Measurements from ENCODE around the gene EHD3. TPM values are rescaled to one million over a fixed set of nuclear protein-coding genes. Genes with fewer than 3 reads are reported as not detected.
A peak's percentile ranks its signal among the peaks of the same experiment; 100 is the strongest.

EHD3 gene
- total RNA-seq, 1 donor from 2014 or later = 13.2 TPM

DNA sequence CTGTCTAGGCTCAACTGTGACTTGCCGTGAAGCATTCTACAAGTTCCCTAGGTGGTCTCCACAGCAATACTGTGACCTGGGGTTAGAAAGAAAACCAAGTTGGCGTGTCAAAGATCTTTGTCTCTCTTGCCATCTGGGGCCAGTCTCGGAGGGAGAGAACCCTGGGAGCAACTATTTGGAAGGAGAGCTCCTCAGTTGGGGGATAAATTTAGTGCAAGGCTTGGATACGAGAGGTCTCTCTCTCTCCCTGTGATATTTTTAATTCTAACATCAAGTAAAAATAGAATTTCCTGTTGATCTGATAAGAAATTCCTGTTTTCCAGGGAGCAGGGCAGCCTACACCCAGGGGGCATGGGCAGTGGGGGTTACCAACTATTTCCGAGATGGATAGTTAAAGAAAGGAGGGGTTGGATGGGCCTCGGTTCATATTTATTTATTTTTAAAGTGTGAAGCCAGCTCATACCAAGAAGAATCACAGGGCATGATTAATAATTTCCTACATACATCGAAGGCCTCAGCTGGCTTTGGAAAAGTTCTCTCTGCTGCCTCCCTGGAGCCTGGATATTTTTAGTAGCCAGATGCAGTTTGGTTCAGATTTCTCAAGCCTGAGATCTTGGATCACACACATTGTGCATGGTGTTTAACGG lies 62.8 kb downstream of the EHD3 start:
- H3K4me1 Mint-ChIP-seq = peaks cover 17% of the 10 kb centered on the region
- no peak overlapping the region for H3K4me3 Mint-ChIP-seq
- no peaks in the 10 kb centered on the region for H3K36me3 Mint-ChIP-seq
- no peaks in the 10 kb centered on the region for H3K27me3 Mint-ChIP-seq (ENCODE audit: low read depth)
- no peak overlapping the region for H3K27ac Mint-ChIP-seq
- no peaks in the 10 kb centered on the region for H3K9me3 Mint-ChIP-seq
- no peak for DNase-seq (ENCODE audit: low spot score in 2 of 2, unreplicated experiment in 2 of 2)
- TF ChIP-seq, protein P1, sequence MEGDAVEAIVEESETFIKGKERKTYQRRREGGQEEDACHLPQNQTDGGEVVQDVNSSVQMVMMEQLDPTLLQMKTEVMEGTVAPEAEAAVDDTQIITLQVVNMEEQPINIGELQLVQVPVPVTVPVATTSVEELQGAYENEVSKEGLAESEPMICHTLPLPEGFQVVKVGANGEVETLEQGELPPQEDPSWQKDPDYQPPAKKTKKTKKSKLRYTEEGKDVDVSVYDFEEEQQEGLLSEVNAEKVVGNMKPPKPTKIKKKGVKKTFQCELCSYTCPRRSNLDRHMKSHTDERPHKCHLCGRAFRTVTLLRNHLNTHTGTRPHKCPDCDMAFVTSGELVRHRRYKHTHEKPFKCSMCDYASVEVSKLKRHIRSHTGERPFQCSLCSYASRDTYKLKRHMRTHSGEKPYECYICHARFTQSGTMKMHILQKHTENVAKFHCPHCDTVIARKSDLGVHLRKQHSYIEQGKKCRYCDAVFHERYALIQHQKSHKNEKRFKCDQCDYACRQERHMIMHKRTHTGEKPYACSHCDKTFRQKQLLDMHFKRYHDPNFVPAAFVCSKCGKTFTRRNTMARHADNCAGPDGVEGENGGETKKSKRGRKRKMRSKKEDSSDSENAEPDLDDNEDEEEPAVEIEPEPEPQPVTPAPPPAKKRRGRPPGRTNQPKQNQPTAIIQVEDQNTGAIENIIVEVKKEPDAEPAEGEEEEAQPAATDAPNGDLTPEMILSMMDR (IDR thresholded peaks at IDR 0.05; ENCODE audit: unreplicated experiment) = no peak

DNA sequence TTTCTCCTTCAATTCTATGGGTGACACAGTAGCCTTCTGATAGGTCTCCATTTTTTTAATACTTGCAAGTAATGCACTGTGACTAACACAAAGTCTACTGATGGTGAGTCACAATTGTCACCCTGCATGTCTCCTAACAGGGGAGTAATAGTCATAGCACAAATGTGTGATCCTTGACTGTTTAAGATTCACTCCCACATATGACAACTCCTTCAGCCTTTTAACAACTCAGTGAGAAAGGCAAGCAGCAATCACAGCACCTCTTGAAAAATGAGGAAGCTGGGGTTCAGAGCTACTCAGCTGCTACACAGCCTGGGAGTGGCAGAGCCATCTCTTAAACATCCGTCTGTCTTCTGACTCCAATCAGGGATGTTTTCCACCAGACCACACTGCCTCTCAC lies 63.8 kb downstream of the EHD3 start:
- peaks cover 17% of the 10 kb centered on the region for H3K4me1 Mint-ChIP-seq
- no peak for DNase-seq (ENCODE audit: low spot score in 2 of 2, unreplicated experiment in 2 of 2)
- H3K4me3 Mint-ChIP-seq = no peak overlapping the region
- TF ChIP-seq, protein P1 (IDR thresholded peaks at IDR 0.05; ENCODE audit: unreplicated experiment) = no peak
- H3K27ac Mint-ChIP-seq = no peak overlapping the region
- H3K9me3 Mint-ChIP-seq = no peaks in the 10 kb centered on the region
- no peaks in the 10 kb centered on the region for H3K27me3 Mint-ChIP-seq (ENCODE audit: low read depth)
- no peaks in the 10 kb centered on the region for H3K36me3 Mint-ChIP-seq

DNA sequence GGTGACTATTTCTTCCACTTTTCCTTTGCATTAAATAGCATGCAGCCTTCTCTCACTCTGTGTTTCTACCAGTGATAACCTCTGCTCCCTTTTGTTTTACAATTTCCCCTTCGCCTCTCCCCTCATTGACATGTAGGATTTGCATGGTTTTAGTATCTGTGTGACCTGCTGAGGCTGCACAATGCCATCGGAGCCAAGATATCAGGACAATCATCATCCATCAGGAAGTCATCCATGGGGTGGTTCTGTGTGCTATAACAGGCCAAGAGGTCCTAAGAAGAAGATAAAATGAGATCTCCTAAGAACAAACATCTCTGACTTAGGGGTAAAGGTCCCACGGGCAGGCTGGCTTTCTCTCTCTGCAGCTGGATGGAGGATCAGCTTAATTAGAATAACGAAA lies 65.6 kb downstream of the EHD3 start:
- Mint-ChIP-seq H3K27ac (no peak overlapping the region), H3K27me3 (ENCODE audit: low read depth) (no peaks in the 10 kb centered on the region), H3K4me3 (no peak overlapping the region), H3K36me3 (no peaks in the 10 kb centered on the region), H3K4me1 (peaks cover 28% of the 10 kb centered on the region), H3K9me3 (no peaks in the 10 kb centered on the region)
- no peak for DNase-seq (ENCODE audit: low spot score in 2 of 2, unreplicated experiment in 2 of 2)
- TF ChIP-seq, protein P1 (IDR thresholded peaks at IDR 0.05; ENCODE audit: unreplicated experiment) = no peak

DNA sequence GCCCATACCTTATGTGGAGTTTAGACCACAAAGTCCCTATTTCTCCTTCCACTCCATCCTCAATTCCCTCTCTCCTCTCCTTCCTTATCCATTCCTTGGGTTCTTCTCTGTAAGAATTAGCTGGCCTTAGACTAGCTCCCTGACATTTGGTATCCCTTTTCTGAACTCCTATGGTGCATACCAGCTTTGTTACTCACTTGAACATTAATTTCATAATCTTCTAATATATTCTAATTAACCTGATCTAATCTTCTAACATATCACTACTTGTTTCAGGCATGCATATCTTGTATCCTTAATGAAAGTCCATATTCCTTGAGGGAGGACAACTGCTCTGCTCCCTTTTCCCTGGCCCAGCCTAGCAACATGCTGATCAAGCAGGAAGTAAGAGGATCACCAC lies 66.4 kb downstream of the EHD3 start:
- DNase-seq (ENCODE audit: low spot score in 2 of 2, unreplicated experiment in 2 of 2) = no peak
- TF ChIP-seq, protein P1 (IDR thresholded peaks at IDR 0.05; ENCODE audit: unreplicated experiment) = no peak
- Mint-ChIP-seq H3K27me3 (ENCODE audit: low read depth) (no peaks in the 10 kb centered on the region), H3K27ac (no peak overlapping the region), H3K36me3 (no peaks in the 10 kb centered on the region), H3K9me3 (no peaks in the 10 kb centered on the region), H3K4me1 (peaks cover 28% of the 10 kb centered on the region), H3K4me3 (no peak overlapping the region)

DNA sequence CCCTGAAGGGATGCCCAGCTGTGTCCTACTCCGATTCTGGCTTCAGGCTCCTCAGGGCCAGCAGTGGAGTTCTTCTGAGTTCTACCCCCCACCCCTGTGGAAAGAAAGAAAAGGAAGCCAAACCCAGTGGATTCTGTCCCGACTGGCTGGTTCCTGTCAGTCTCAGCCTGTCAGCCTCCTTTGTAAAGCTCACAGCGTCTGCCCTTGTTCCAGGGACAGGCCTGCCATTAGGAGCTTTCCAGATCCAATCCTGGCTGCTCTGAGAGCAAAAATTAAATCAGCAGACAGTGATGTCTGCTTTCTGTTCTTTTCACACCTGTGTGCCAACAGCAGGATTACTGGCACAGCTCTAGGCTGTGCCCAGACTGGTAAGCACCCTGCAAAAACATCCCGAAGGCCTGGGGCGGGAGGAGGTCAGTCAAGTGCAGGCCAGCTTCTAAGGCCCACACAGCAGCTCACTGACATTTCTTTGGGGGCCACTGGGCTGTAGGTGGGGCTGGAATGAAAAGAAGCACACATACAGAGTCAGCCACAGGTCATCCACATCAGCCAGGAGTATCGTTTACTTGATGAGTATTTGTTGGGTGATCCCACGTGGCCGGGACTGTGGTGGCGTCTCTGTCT lies 69.1 kb downstream of the EHD3 start:
- no peak for DNase-seq (ENCODE audit: low spot score in 2 of 2, unreplicated experiment in 2 of 2)
- H3K36me3 Mint-ChIP-seq = peaks cover under 1% of the 10 kb centered on the region

More for the DNA sequence above, 69.1 kb downstream of the EHD3 start:
- TF ChIP-seq, protein P1 (IDR thresholded peaks at IDR 0.05; ENCODE audit: unreplicated experiment) = no peak
- Mint-ChIP-seq H3K27me3 (ENCODE audit: low read depth) (no peaks in the 10 kb centered on the region), H3K27ac (peak overlapping the region; percentile 63), H3K4me3 (no peak overlapping the region), H3K9me3 (peaks cover 20% of the 10 kb centered on the region), H3K4me1 (peaks cover 16% of the 10 kb centered on the region)
